ENCODE data around the gene PKP2. TPM values are rescaled to one million over a fixed set of nuclear protein-coding genes. Genes with fewer than 3 reads are reported as not detected.

Gene PKP2
- total RNA-seq, 1 experiment from 2014 or later, result not detected

DNA sequence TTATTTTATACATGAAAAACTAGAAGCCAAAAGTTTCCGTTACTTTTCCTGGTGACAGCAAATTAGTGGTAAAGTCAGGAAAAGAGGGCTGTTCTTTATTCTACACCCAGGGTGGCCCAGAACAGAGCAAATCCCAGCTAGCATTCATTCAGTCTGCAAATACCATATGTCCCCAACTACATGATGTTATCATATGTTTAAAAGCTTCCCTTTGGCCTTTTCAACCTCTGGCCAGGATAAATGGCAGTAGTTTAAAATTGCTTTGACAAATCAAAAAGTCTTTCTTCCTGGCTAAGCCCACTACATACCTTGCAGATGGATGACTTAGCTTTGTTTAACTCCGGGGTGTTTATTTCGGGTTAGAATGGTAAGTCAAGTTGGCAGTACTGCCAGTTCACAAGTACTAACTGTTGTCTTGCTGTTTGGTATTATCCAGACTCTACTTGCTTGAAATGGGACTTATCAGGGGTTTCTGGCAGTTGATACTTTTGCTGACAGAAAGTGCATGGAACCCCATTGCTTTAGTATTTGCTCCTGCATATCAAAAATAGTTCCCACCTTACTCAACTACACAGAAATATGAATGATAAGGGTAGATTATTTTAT is 69.7 kb downstream of the PKP2 start:
- Histone ChIP-seq H3K4me2 (ENCODE audit: low read depth, low read length, poor library complexity, severe bottlenecking) (no peak overlapping the region), H3K79me2 (ENCODE audit: low read length) (no peaks in the 10 kb centered on the region), H3K27me3 (ENCODE audit: low read length) (no peaks in the 10 kb centered on the region), H3K9me3 (ENCODE audit: low read length) (no peaks in the 10 kb centered on the region), H3K27ac (ENCODE audit: low read length) (no peak overlapping the region), H2AFZ (ENCODE audit: low read length) (no peak overlapping the region), H3K9me2 (replicated peaks; ENCODE audit: insufficient read depth, low read length) (no peaks in the 10 kb centered on the region), H3K4me1 (ENCODE audit: low read length) (no peaks in the 10 kb centered on the region), H3K4me3 (ENCODE audit: low read length) (no peak overlapping the region), H3K36me3 (ENCODE audit: insufficient read depth, low read length) (no peaks in the 10 kb centered on the region), H4K20me1 (ENCODE audit: insufficient read depth, low read depth, low read length) (no peaks in the 10 kb centered on the region), H3K9ac (ENCODE audit: low read length) (no peak overlapping the region)
- no peak for DNase-seq

DNA sequence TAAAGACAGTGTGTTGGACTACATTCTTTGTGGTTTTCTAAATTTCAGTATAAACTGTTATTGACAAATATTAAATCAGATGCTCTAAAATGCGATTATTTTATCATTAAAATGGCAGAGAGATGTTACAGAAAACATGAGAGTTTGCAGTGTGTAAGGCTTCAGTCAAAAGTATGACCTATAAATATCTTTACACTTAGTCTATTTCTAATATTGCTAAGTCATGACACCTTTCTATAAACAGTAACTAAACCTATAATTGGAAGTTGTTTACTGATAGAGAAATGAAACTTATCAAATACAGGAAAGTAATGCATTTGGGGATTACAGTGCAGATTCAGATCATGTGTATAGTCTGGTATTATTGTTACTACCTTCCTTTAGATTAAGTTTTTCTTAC is 72.0 kb downstream of the PKP2 start:
- no peaks in the 10 kb centered on the region for H3K9me3 ChIP-seq (ENCODE audit: low read length)

DNA sequence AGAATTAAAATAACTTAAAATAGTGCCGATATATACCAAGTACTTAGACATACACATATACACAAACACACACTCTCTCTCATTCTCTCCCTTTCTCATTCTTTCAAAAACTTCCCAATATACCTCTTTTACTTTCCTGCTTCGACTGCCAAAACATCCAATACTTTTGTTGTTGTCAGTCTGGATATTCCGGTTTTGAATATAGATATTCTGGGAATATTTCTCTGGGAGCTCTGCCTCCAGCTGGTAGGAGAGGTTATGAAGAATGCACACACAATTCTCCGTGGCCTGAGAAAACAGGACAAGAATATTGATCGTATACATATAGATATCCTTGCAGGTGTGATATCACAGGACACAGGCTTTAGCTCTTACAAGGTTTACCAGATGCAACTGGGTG is 74.2 kb downstream of the PKP2 start:
- Histone ChIP-seq H3K27me3 (ENCODE audit: low read length) (no peaks in the 10 kb centered on the region), H3K4me3 (ENCODE audit: low read length) (no peak overlapping the region), H3K9me3 (ENCODE audit: low read length) (no peaks in the 10 kb centered on the region), H4K20me1 (ENCODE audit: insufficient read depth, low read depth, low read length) (no peaks in the 10 kb centered on the region), H3K79me2 (ENCODE audit: low read length) (no peaks in the 10 kb centered on the region), H3K36me3 (ENCODE audit: insufficient read depth, low read length) (no peaks in the 10 kb centered on the region), H2AFZ (ENCODE audit: low read length) (no peak overlapping the region), H3K4me2 (ENCODE audit: low read depth, low read length, poor library complexity, severe bottlenecking) (no peak overlapping the region), H3K27ac (ENCODE audit: low read length) (no peak overlapping the region), H3K4me1 (ENCODE audit: low read length) (no peaks in the 10 kb centered on the region), H3K9ac (ENCODE audit: low read length) (no peak overlapping the region), H3K9me2 (replicated peaks; ENCODE audit: insufficient read depth, low read length) (no peaks in the 10 kb centered on the region)
- no peak for DNase-seq

More for the DNA sequence above, 72.0 kb downstream of the PKP2 start:
- no peak overlapping the region for H2AFZ ChIP-seq (ENCODE audit: low read length)
- H3K79me2 ChIP-seq (ENCODE audit: low read length), result no peaks in the 10 kb centered on the region
- no peak overlapping the region for H3K4me2 ChIP-seq (ENCODE audit: low read depth, low read length, poor library complexity, severe bottlenecking)
- no peak overlapping the region for H3K4me3 ChIP-seq (ENCODE audit: low read length)
- H3K36me3 ChIP-seq (ENCODE audit: insufficient read depth, low read length), result no peaks in the 10 kb centered on the region
- H3K27me3 ChIP-seq (ENCODE audit: low read length), result no peaks in the 10 kb centered on the region
- DNase-seq, result no peak
- H3K9ac ChIP-seq (ENCODE audit: low read length), result no peak overlapping the region
- H3K4me1 ChIP-seq (ENCODE audit: low read length), result no peaks in the 10 kb centered on the region
- H3K9me2 ChIP-seq (replicated peaks; ENCODE audit: insufficient read depth, low read length), result no peaks in the 10 kb centered on the region
- H4K20me1 ChIP-seq (ENCODE audit: insufficient read depth, low read depth, low read length), result no peaks in the 10 kb centered on the region
- H3K27ac ChIP-seq (ENCODE audit: low read length), result no peak overlapping the region

- H3K9me3 ChIP-seq (ENCODE audit: low read length), result no peaks in the 10 kb centered on the region
- no peaks in the 10 kb centered on the region for H4K20me1 ChIP-seq (ENCODE audit: insufficient read depth, low read depth, low read length)
- H3K4me1 ChIP-seq (ENCODE audit: low read length), result no peaks in the 10 kb centered on the region
- H3K27ac ChIP-seq (ENCODE audit: low read length), result no peak overlapping the region
- H3K9me2 ChIP-seq (replicated peaks; ENCODE audit: insufficient read depth, low read length), result no peaks in the 10 kb centered on the region
- H3K27me3 ChIP-seq (ENCODE audit: low read length), result no peaks in the 10 kb centered on the region
- no peak overlapping the region for H3K9ac ChIP-seq (ENCODE audit: low read length)
- H3K4me3 ChIP-seq (ENCODE audit: low read length), result no peak overlapping the region
- no peak overlapping the region for H3K4me2 ChIP-seq (ENCODE audit: low read depth, low read length, poor library complexity, severe bottlenecking)
- no peaks in the 10 kb centered on the region for H3K36me3 ChIP-seq (ENCODE audit: insufficient read depth, low read length)
- DNase-seq, result no peak
- no peak overlapping the region for H2AFZ ChIP-seq (ENCODE audit: low read length)
- no peaks in the 10 kb centered on the region for H3K79me2 ChIP-seq (ENCODE audit: low read length)
Measured at GRCh38 chr12:32821710-32822109, 74.9 kb downstream of the PKP2 start.

- no peak overlapping the region for H3K4me3 ChIP-seq (ENCODE audit: low read length)
- H2AFZ ChIP-seq (ENCODE audit: low read length), result no peak overlapping the region
- no peak for DNase-seq
- no peaks in the 10 kb centered on the region for H4K20me1 ChIP-seq (ENCODE audit: insufficient read depth, low read depth, low read length)
- no peaks in the 10 kb centered on the region for H3K9me2 ChIP-seq (replicated peaks; ENCODE audit: insufficient read depth, low read length)
- H3K9ac ChIP-seq (ENCODE audit: low read length), result no peak overlapping the region
- H3K9me3 ChIP-seq (ENCODE audit: low read length), result no peaks in the 10 kb centered on the region
- no peaks in the 10 kb centered on the region for H3K4me1 ChIP-seq (ENCODE audit: low read length)
- H3K27ac ChIP-seq (ENCODE audit: low read length), result no peak overlapping the region
- H3K4me2 ChIP-seq (ENCODE audit: low read depth, low read length, poor library complexity, severe bottlenecking), result no peak overlapping the region
- no peaks in the 10 kb centered on the region for H3K36me3 ChIP-seq (ENCODE audit: insufficient read depth, low read length)
- no peaks in the 10 kb centered on the region for H3K79me2 ChIP-seq (ENCODE audit: low read length)
- H3K27me3 ChIP-seq (ENCODE audit: low read length), result no peaks in the 10 kb centered on the region
Measured at GRCh38 chr12:32821293-32821692, 75.3 kb downstream of the PKP2 start.

DNA sequence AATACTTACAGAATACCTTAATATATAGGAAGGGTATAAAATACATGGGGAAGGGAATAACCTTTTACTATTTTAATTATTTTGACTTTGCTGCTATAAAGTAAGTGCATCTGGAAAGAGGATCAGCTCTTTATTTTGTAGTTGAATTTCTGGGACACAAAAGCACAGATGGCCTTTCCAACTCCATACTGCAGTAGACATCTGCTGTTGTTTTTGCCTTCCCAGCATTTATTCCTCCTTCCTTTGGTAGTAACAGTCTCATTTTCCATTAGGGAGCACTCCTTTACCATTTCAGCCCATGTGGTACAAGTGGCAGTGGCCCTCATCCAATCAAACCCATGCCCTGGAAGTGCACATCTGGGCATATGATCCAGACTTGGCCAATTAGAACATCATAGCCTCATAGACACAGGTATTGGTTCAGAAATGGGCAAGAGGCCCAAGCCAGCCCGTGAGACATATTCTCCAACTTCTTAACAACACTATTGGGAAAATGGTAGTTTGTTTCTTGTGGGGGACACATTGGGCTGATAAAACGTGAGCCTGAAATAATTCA is 76.1 kb downstream of the PKP2 start:
- Histone ChIP-seq H4K20me1 (ENCODE audit: insufficient read depth, low read depth, low read length) (no peaks in the 10 kb centered on the region), H3K9ac (ENCODE audit: low read length) (no peak overlapping the region), H3K27me3 (ENCODE audit: low read length) (no peaks in the 10 kb centered on the region), H3K9me3 (ENCODE audit: low read length) (no peaks in the 10 kb centered on the region), H3K4me2 (ENCODE audit: low read depth, low read length, poor library complexity, severe bottlenecking) (no peak overlapping the region), H2AFZ (ENCODE audit: low read length) (no peak overlapping the region), H3K79me2 (ENCODE audit: low read length) (no peaks in the 10 kb centered on the region), H3K36me3 (ENCODE audit: insufficient read depth, low read length) (no peaks in the 10 kb centered on the region), H3K9me2 (replicated peaks; ENCODE audit: insufficient read depth, low read length) (no peaks in the 10 kb centered on the region), H3K4me3 (ENCODE audit: low read length) (no peak overlapping the region), H3K4me1 (ENCODE audit: low read length) (no peaks in the 10 kb centered on the region), H3K27ac (ENCODE audit: low read length) (no peak overlapping the region)
- DNase-seq, result no peak

GRCh38 chr12:32819424-32819823 is 77.2 kb downstream of the PKP2 start:
- H3K4me1 ChIP-seq (ENCODE audit: low read length), result no peaks in the 10 kb centered on the region
- no peaks in the 10 kb centered on the region for H3K36me3 ChIP-seq (ENCODE audit: insufficient read depth, low read length)
- H3K9me3 ChIP-seq (ENCODE audit: low read length), result no peaks in the 10 kb centered on the region
- no peak for DNase-seq
- no peak overlapping the region for H3K9ac ChIP-seq (ENCODE audit: low read length)
- no peaks in the 10 kb centered on the region for H3K9me2 ChIP-seq (replicated peaks; ENCODE audit: insufficient read depth, low read length)
- H3K27me3 ChIP-seq (ENCODE audit: low read length), result no peaks in the 10 kb centered on the region
- H4K20me1 ChIP-seq (ENCODE audit: insufficient read depth, low read depth, low read length), result no peaks in the 10 kb centered on the region
- H3K4me3 ChIP-seq (ENCODE audit: low read length), result no peak overlapping the region
- H3K27ac ChIP-seq (ENCODE audit: low read length), result no peak overlapping the region
- no peak overlapping the region for H2AFZ ChIP-seq (ENCODE audit: low read length)
- H3K79me2 ChIP-seq (ENCODE audit: low read length), result no peaks in the 10 kb centered on the region
- H3K4me2 ChIP-seq (ENCODE audit: low read depth, low read length, poor library complexity, severe bottlenecking), result no peak overlapping the region

DNA sequence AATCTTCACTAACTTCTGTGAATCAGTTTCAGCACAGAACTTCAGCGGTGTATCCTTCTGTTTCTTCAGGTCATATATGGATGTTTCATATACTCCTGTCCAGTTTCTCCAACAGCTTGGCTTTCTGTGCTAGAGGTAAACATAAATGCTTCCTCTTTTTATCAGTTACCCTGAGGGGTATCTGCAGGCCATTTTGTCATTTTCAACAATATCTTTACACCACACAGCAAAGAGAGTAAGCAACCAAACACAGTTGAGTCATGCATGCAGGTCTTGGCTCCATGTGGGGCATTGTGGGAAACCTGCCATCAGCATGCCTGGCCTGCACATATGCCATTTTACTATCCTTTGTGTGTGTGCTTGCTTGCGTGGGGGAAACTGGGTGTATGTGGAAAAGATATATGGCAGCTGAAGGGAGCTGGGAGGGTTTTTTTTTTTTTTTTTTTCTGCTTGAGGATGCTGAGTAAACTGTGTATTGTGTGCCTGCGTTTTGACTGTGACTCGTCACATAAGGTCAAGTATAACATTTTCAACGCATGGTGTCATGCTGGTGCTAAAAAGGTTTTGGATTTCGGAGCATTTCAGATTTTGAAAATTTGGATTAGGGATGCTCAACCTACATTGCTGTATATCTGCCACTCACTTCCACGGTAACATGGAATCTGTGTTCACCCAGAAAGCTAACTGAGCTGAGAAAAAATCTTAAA is 84.7 kb downstream of the PKP2 start:
- DNase-seq, result no peak

More for the DNA sequence above, 84.7 kb downstream of the PKP2 start:
- Histone ChIP-seq H3K27me3 (ENCODE audit: low read length) (no peaks in the 10 kb centered on the region), H3K4me3 (ENCODE audit: low read length) (no peak overlapping the region), H3K4me1 (ENCODE audit: low read length) (no peaks in the 10 kb centered on the region), H3K9ac (ENCODE audit: low read length) (no peak overlapping the region), H3K36me3 (ENCODE audit: insufficient read depth, low read length) (no peaks in the 10 kb centered on the region), H3K27ac (ENCODE audit: low read length) (no peak overlapping the region), H3K9me2 (replicated peaks; ENCODE audit: insufficient read depth, low read length) (no peaks in the 10 kb centered on the region), H3K4me2 (ENCODE audit: low read depth, low read length, poor library complexity, severe bottlenecking) (no peak overlapping the region), H4K20me1 (ENCODE audit: insufficient read depth, low read depth, low read length) (no peaks in the 10 kb centered on the region), H3K9me3 (ENCODE audit: low read length) (no peaks in the 10 kb centered on the region), H2AFZ (ENCODE audit: low read length) (no peak overlapping the region), H3K79me2 (ENCODE audit: low read length) (no peaks in the 10 kb centered on the region)

Data from Karpas-422 (cell line).